ENCODE results near the gene MAML1.
A peak's percentile ranks its signal among the peaks of the same experiment; 100 is the strongest.
"Not testable (repeated sequence)": the region's sequence is repeated elsewhere in the genome, so short reads cannot be mapped to it uniquely, and the experiment has no call there.

The MAML1 gene

DNA sequence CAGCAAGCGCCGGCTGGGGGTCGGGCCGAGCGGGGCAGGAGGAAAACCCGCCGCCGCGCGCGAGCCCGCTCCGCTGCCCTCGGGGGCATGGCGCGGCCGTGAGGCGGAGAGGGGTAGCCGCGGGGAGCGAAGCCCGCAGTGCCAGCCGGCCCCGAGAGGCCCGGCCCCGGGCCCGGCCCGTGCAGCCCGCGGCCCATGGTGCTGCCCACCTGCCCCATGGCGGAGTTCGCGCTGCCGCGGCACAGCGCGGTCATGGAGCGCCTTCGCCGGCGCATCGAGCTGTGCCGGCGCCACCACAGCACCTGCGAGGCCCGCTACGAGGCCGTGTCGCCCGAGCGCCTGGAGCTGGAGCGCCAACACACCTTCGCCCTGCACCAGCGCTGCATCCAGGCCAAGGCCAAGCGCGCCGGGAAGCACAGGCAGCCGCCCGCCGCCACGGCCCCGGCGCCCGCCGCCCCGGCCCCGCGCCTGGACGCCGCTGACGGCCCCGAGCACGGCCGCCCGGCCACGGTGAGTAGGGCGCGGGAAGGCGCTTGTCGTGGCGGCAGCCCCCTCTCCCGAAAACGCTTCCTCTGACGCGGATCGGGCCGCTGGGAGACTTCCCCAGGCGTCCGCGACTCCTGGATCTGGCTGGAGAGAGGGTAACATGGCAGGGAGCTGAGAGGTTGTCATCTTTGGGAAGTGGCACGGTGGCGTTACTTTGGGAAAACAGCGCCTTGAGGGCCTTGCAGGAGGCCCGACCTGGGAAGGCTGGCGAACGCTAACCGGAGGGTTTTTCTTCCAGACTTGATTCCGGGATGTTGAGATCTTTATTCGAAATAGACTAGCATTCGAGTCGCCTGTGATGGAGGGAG, 523 bp downstream of the MAML1 start:
- peak; percentile 42 for DNase-seq

DNA sequence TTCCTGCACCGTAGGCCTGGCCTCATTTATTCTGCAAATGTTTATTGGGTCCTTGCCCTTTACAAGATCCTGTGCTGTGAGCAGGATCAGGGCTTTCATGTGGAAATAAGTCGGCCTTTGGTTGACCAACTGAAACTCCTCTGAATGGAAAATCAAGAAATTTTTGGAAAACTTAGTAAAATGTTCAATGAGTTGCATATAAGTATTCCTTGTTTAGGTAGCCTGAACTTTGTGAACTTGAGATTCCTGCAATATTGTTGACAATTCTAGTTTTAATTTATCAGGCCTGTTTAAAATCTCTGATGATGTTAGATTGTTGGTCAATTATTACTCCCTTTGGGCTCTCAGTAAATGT, 1.1 kb downstream of the MAML1 start:
- no peak for DNase-seq

DNA sequence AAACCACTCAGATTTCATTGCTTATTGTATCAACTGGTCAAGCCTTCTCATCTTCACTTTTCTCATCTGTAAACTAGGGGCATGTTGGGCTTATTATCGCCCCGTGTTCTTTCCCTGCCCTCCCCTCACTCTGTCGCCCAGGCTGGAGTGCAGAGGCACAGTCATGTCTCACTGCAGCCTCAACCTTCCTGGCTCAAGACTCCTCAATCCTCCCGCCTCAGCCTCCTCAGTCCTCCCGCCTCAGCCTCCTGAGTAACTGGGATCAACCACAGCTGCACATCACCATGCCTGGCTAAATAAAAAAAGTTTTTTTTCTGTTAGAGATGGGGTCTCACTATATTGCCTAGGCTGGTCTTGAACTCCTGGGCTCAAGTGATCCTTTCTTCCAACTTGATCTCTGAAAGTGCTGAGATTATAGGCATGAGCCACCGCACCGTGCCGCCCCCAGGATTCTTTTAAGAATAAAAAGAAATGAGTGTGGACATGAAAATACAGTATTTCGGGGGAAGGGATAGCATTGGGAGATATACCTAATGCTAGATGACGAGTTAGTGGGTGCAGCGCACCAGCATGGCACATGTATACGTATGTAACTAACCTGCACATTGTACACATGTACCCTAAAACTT, 2.0 kb downstream of the MAML1 start:
- no peak for DNase-seq

DNA sequence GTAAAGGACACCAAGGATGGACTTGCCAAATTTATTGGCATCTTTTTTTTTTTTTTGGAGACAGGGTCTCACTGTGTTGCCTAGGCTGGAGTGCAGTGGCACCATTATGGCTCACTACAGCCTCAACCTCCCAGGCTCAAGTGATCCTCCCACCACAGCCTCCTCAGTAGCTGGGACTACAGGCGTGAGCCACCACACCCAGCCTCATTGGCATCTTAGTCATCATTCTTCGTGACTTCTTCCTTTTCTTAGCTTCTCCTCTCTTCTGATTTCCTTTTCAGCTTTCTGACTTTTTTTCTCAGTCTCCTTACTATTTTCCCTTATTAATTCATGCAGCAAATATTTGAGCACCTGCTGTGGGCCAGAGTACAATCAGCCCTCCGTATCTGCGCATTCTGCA, 6.1 kb downstream of the MAML1 start:
- no peak for DNase-seq

DNA sequence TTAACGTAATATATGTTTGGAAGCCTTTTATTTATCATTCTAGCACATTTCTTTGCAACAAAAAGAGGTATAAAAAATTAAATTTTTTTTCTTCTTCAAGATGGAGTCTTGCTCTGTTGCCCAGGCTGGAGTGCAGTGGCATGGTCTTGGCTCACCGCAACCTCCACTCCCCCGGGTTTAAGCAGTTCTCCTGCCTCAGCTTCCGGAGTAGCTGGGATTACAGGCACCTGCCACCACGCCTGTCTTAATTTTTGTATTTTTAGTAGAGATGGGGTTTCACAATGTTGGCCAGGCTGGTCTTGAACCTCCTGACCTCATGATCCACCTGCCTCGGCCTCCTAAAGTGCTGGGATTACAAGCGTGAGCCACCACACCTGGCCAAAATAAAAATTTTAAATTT, 11.5 kb downstream of the MAML1 start:
- not testable (repeated sequence) for DNase-seq

DNA sequence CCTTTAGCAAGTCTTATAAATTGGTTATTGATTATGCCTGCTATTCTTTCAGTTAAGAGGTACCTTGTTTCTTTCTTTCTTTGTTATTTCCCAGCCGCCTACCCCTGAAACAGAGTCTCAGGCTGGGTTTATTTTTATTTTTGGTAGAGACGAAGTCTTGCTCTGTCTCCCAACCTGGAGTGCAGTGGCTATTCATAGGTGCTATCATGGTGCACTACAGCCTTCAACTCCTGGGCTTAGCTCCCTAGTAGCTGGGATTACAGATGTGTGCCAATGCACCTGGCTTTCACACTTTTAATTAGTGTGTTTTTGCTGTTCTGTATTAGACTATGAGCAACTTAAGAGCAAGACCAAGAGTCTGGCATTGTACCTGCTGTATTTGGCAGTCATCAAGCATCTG, 14.2 kb downstream of the MAML1 start:
- no peak for DNase-seq

DNA sequence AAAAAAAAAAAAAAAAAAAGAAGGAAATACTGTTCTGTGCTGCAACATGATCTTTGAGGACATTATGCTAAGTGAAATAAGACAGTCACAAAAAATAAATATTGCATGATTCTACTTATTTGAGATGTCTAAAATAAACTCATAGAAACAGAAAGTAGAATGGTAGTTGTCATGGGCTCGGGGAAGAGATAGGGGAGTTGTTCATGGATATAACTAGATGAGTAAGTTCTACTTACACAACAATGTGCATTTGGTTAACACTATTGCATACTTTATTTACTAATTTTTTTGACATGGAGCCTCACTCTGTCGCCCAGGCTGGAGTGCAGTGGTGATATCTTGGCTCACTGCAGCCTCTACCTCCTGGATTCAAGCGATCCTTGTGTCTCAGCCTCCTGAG, 15.2 kb downstream of the MAML1 start:
- DNase-seq, result no peak

DNA sequence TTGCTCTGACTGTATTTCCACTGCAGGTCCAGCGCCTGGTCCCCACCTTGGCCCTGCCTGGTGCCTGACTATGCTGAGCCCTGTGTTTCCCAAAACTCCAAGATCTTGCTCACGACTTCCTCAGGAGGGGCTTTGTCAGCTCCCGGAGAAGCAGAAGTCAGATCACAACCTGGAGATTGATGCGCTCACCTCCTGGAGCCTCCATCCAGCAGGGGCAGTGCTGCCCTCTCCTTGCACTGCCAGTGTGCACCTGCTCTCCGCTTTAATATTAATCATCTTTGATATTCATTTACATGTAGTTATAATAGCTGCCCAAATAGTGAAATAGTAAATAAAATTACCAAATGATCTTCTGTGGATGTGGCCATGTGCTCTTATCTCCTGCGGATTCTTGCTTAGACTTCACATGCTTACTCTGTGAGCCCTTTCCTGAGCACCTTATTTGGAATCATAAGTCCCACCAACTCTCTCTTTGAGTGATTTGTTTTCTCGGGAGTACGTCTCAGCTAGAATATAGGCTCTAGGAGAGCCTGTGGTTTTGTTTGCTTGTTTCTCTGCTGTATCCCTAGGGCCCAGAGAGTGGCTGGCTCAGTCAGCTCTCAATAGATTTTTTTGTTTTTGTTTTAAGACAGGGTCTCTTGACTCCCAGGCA, 17.4 kb downstream of the MAML1 start:
- no peak for DNase-seq

DNA sequence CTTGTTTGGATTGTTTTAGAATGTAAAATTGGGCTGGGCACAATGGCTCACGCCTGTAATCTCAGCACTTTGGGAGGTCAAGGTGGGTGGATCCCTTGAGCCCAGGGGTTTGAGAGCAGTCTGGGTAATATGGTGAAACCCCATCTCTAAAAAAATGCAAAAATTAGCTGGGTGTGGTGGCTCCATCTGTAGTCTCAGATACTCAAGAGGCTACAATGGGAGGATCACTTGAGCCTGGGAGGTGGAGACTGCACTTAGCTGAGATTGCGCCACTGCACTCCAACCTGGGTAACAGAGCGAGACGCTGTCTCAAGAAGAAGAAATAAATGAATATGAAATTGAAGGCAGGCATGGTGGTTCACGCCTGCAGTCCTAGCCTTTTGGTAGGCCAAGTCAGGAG, 21.3 kb downstream of the MAML1 start:
- DNase-seq, result no peak

DNA sequence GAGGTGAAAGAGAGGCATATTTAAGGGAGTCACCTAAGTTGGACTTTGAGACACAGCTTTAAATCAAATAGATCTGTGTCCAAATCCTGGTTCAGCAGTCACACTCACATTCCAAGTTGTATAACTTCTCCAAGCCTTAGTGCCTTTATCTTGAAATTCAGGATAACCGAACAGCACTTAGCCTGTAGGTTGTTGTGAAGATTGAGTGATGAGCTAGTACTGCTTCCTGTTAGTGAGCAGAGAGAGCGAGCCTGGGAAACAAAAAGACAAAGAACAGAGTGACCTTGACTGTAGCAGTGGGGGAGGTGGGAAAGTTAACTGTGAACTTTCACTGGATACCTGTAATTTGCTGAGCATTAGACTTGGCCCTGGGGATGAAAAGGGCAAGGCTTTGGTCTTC, 22.4 kb downstream of the MAML1 start:
- DNase-seq, result no peak

DNA sequence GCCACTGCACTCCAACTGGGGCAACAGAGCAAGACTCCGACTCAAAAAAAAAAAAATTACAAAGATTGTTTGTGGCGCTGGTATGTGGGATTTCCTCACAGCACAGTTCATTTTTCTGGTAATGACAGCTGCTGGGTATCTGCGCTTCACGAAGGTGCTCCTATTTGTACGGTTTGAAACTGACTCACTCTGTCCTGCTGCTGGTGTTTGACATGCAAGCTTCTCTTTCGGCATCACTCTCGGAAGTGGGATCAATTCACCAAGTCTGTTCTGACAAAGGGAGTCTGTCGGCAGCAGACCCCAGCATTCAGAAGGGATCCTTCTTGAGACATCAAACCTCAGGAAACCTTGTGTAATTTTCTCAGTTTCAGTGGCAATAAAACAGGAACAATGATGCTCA, 26.3 kb downstream of the MAML1 start:
- DNase-seq, result no peak

DNA sequence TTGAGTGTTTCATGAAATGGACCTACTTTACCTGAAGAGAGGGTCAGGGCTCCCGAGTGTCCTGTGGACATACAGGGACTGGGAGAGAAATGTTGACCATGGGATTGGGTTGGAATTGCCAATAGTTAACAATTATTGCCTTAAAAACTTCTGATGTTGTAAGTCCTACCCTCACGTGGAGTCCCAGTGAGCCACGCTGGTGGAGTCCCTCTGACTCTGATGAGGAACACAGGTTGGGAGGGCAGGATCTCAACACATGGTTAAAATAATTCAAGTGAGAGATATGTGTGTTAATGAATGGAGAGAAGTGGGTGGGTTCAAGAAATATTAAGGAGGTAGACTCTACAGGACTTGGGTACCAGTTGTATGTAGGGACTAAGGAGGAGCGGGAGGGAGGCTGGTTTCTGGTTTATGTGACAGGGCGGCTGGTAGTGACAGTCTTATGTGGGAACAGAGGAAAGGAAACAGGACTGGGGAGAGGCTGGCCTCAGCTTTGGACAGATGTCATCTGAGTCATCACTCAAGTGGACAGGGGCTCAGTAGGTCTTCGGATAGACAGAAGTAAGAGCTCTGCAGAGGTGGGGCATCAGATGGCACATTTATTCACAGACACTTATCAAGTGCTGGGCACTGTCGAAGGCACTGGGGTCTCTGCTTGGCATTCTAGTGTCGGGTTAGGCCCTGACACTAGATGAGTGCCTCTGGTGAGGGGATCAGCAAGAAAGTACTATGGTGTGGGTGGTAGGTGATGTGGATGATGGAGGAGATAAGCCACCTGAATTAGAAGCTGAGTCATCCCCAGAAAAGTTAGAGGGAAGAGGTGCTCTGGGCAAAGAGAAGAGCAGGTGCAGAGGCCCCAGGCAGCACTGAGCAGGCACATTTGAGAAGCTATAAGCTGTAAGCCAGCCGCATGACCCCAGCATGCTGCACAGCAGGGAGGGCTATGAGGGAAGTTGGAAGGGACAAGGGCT, 27.2 kb downstream of the MAML1 start:
- peak; percentile 36 for DNase-seq

DNA sequence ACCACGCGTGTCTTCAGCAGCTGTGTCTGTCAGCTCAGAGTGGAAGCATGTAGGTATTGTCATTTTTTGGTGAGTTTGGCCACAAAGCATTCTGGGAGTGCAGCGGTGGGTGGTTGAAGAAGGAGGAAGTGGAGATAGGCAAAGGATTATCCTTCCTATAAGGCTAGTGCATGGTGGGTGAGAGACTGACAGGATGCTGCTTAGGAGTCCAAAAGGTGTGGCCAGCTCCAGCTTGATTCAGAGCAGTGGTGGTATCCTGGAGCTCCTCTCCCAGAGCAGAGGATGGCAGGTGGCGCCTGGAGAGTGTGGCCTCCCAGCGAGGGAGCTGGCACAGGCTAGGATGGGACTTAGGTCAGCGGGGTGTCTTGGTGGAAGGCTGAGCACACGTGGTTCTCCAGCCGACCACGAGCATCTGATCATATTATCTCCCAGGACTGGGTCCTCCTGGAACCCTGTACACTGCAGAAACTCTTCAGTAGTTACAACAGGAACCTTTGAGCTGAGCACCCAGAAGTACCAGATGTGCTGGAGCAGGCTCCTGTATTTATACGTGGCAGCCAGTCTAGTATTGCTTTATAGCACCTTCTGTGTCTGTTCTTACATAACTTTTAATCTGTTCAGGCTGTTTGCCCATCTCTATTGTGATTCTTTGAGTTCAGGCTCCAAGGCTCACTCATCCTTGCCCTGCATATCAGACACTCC, 29.6 kb downstream of the MAML1 start:
- DNase-seq, result no peak

DNA sequence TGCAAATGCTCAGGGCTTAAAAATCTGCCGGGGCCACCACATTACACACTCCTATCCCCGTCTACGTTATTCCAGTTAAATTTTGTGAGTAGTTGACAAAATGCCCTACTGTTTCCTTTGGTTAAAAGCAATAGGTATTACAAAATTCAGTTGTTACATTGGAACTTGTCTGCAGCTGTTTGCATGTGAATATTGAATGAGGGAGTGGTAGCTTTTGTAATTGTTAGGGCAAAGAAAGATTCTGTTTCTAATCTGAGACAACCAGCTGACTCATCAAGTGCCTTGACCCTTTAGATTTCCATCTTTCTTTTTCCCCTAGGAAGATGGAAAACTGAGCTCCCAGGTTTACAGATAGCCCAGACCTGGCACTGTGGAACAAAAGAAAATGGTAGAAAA, 30.2 kb downstream of the MAML1 start:
- DNase-seq, result no peak

DNA sequence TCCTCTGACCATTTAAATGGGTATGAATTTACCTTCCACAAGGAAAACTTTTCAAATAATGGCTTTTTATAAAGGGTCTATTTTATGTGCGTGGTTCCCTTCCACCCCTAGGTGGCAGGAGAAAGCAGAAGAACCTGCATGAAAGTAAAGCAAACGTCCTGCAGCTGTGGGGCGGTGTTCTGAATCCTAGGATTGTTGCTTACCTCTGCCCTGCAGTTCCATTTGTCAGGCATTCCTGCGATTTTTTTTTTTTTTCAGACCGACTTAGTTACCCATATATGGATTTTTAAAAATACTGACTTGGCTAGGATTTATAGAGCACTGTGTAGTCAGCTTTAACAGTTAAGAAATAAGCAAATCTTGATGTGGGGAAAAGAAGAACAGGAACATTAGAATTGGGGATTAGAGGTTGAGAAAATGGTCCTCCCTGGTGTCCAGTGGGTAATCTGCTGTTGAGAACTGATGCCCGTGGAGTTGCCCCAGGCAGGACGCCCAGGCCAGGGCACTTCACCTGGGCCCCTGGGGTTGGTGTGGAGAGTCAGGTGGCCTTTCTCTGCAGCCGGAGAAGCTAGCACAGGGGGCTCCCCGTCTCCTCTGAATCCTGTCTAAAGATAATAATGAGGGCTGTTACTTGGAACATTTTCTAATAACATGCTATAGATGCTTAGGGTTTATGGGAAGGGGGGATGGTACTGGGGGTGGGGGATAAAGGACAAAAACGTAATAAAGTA, 30.8 kb downstream of the MAML1 start:
- DNase-seq, result peak; percentile 25

DNA sequence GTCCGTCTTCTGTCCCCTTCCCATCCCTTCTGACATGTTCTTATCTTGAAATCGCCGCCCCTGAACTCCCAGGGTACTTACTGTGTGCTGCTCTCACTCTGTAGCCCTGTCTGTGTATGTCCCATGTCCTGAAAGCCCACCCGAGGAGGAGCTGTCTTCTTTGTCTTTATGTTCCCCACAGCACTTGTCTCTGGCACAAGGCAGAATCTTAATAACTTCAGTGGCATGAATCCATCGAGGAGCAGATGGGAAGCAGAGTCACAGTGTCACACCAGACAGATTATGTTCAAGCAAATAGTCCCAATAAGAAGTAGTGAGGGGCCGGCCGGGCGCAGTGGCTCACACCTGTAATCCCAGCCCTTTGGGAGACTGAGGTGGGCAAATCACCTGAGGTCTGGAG, 31.4 kb downstream of the MAML1 start:
- no peak for DNase-seq

DNA sequence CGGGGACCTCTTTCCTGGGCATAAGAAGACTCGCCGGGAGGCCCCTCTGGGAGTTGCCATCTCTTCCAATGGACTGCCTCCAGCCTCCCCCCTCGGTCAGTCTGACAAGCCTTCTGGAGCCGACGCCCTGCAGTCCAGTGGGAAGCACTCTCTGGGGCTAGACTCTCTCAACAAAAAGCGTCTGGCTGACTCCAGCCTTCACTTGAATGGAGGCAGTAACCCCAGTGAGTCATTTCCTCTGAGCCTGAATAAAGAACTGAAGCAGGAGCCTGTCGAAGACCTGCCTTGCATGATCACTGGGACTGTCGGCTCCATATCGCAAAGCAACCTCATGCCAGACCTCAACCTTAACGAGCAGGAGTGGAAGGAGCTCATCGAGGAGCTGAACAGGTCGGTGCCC, 32.8 kb downstream of the MAML1 start:
- no peak for DNase-seq

DNA sequence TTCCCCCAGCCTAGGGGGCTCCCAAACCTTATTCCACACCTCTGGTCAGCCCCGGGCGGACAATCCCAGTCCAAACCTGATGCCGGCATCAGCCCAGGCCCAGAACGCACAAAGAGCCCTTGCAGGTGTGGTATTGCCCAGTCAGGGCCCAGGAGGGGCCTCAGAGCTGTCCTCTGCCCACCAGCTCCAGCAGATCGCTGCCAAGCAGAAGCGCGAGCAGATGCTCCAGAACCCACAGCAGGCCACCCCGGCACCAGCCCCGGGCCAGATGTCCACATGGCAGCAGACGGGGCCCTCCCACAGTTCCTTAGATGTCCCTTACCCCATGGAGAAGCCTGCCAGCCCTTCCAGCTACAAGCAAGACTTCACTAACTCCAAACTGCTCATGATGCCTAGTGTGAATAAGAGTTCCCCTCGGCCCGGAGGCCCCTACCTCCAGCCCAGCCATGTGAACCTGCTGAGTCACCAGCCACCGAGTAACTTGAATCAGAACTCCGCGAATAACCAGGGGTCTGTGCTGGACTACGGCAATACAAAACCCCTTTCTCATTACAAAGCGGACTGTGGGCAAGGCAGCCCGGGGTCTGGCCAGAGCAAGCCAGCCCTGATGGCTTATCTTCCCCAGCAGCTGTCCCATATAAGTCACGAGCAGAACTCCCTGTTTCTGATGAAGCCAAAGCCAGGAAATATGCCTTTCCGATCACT, 33.6 kb downstream of the MAML1 start:
- DNase-seq, result no peak

DNA sequence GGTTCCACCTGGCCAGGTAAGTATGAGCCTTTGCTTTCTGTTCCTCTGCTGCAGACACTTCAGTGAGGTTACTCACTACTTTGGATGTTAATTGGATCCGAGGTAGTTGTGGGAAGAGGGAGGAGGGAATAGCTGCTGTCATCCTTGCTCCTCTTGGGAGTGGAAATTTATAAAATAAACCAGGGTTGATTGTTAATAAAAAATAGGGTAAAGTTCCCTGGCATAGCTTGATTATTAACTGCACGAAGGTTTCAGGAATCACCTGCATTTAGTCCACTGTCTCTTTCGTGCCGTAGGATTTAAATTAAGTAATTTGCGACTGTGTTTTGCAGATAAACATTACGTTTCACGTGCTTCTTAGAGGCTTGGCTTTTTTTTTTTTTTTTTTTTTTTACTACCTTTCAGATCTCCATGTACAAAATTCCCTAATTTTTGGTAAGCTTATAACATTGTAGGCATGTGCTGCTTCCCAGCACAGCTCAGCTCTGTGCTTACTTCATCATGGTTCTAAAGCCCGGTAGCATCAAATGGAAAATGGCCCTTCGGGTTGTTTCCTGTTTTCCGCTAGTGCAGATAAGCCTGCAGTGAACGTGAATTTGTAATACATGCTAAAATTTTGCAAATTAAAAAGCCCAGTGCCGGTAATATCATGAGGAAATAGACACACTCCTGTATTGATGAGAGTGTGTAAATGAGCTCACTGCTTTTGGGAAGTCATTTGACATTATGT, 34.3 kb downstream of the MAML1 start:
- DNase-seq, result no peak

DNA sequence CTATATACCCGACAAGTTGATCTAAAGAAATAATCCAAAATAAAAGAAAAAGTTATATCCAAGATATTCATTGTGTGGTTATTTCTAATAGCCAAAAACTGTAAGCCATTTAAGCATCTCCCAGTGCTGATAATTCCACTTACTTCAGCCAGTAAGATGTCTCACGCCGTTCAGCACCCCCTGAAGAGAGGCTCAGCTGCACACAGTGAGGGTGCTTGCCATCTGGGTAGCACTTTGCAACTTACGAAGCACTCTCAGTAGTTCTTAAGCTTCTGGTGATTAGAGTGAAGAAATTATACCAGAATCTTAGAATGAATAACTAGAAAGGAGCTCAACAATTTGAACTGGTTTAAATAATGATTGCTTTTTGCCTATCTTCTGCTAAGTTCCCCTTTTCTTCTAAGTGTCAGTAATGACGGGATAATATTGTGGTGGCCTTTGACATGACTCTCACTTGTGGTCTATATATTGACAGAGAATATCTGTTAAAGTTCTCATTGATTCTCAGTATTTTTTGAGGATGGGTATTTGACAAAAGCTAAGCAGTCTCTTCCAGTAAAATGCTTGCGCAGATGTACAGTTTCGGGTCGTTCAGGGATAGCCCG, 35.0 kb downstream of the MAML1 start:
- no peak for DNase-seq

All from stimulated activated CD4-positive, alpha-beta T cell treated with anti-CD3 and anti-CD28 coated beads, Interleukin-1b, Interleukin-23, amount 100 ng/mL, for 48 hours (primary cell).